HTERT RPE-1 (cell line): ENCODE results near the gene INSM1.

Source experiments
- in situ Hi-C: fragments of 300-500 bp; cut with MboI; formaldehyde crosslinking; loops from 4 replicates; pipeline ENCODE4 v1.14.3; 2020; ENCODE audit warnings: low sequenced_read_pairs

INSM1 gene

GRCh38 chr20:20417876-20418676 is 50.2 kb downstream of the INSM1 start:
- in situ Hi-C loops: no loop called here
